Skeletal muscle tissue (tissue), 4 donors: ENCODE data around the gene ABCB11. TPM values are rescaled to one million over a fixed set of nuclear protein-coding genes. Genes with fewer than 3 reads are reported as not detected.

Experiments
- H3K27ac ChIP-seq: one replicate; pipeline ENCODE4 v1.7.0; 2013; ENCODE audit warnings: mild to moderate bottlenecking, low read depth, low read length, inconsistent platforms
- H3K27me3 ChIP-seq, 3 donors: one replicate each; pipeline ENCODE4 v1.7.0; 2013; ENCODE audit warnings: low read length in 3 of 3; ENCODE audit not compliant: control insufficient read depth in 3 of 3, insufficient read depth in 3 of 3
- H3K36me3 ChIP-seq, 3 donors: one replicate each; pipeline ENCODE4 v1.7.0; 2013; ENCODE audit warnings: low read length in 3 of 3; ENCODE audit not compliant: control insufficient read depth in 3 of 3, insufficient read depth in 3 of 3
- H3K4me1 ChIP-seq, 3 donors: one replicate each; pipeline ENCODE4 v1.7.0; 2013; ENCODE audit warnings: low read length in 3 of 3, mild to moderate bottlenecking in 3 of 3; ENCODE audit not compliant: control insufficient read depth in 3 of 3, insufficient read depth in 3 of 3
- H3K4me3 ChIP-seq, 3 donors: one replicate each; pipeline ENCODE4 v1.7.0; 2013; ENCODE audit warnings: low read length in 3 of 3
- H3K9ac ChIP-seq, 3 donors: one replicate each; pipeline ENCODE4 v1.7.0; 2013; ENCODE audit warnings: low read length in 3 of 3, mild to moderate bottlenecking in 3 of 3, moderate library complexity in 2 of 3, low read depth in 1 of 3
- H3K9me3 ChIP-seq, 3 donors: one replicate each; pipeline ENCODE4 v1.7.0; 2013; ENCODE audit warnings: low read length in 3 of 3; ENCODE audit not compliant: control insufficient read depth in 3 of 3
- total RNA-seq: library from RNA; depleted of rRNA; stranded (reverse); fragments of >200 nt; gene quantifications from one replicate; pipeline ENCODE4 v1.2.3, GENCODE V29; 2014
- donor health status: Osteomylitis.

ABCB11 gene
- total RNA-seq, 1 donor from 2014 or later = not detected

DNA sequence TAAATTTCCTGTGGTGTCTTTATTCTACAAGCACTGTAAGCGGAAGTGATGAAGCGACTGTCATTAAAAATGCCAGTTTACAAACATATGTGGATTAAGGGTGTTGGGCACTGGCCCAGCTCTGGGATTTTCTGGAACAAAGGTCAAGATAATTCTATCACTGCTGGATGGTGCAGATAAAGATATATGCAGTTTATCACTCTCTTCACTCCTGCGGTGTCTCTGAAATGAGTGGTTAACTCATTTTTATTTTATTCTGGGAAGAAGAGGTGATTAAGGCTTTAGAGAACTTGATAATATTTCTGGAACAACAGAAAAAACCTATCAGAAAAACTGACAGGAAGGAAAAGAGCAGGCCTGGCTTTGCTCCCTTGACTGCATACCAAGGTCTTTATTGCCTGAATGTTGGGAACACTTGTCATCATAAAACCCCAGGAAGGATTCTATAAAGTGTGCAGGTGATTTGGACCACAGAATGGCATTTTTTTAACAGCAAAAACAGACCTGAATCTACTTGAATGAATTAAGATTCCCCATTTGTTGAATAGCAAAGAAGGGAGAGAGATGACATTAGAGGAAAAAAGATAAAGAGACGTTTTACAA is 32.4 kb downstream of the ABCB11 start:
- Histone ChIP-seq H3K4me1 (no peaks in the 10 kb centered on the region), H3K9me3 (no peaks in the 10 kb centered on the region), H3K4me3 (no peak overlapping the region)

DNA sequence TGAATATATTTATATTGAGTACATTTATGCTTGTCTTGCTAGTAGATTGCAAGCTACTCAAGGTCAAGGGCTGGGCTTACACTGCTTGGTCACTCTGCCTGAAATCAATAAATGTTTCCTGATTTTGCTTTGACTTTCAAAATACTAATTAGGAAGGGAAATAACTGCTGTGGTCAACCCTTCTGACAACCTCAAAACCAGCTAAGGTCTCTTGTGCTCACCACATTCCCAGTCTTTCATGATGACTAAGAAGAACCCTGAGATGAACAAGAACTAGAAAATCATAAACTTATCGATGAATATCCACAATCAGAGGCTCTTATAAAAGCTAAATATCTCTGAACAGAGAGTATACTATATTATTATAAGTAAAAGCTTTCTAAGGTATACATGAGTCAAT is 33.3 kb downstream of the ABCB11 start:
- Histone ChIP-seq H3K4me3 (no peak overlapping the region), H3K4me1 (no peaks in the 10 kb centered on the region)

More for the DNA sequence above, 32.4 kb downstream of the ABCB11 start:
- Histone ChIP-seq H3K27ac (no peak overlapping the region), H3K36me3 (no peaks in the 10 kb centered on the region), H3K27me3 (no peaks in the 10 kb centered on the region), H3K9ac (no peak overlapping the region)

DNA sequence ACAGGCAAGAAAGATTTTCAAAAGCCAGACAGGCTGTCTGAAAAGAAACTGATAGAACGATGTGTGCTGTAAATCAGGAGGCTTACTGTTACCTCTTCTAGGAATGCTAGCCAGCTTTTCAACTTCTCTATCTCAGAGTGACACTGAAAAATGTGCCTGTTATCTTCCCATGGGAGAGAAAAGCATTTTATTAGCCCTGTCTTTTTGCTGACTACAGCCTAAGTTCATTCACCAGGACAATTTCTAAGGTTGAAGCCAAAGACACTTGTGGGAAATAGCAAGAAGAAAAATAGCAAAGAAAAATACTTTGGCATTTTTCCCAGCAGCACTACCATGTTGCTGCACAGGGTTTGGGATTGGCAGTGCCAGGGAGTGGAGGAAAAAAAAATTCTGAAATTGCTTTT is 34.0 kb downstream of the ABCB11 start:
- Histone ChIP-seq H3K9ac (no peak overlapping the region), H3K27me3 (no peaks in the 10 kb centered on the region), H3K4me1 (no peaks in the 10 kb centered on the region), H3K36me3 (no peaks in the 10 kb centered on the region), H3K9me3 (no peaks in the 10 kb centered on the region), H3K4me3 (no peak overlapping the region), H3K27ac (no peak overlapping the region)

More for the DNA sequence above, 33.3 kb downstream of the ABCB11 start:
- H3K9me3 ChIP-seq = no peaks in the 10 kb centered on the region
- H3K9ac ChIP-seq = no peak overlapping the region
- H3K36me3 ChIP-seq = no peaks in the 10 kb centered on the region
- H3K27ac ChIP-seq = no peak overlapping the region
- H3K27me3 ChIP-seq = no peaks in the 10 kb centered on the region

DNA sequence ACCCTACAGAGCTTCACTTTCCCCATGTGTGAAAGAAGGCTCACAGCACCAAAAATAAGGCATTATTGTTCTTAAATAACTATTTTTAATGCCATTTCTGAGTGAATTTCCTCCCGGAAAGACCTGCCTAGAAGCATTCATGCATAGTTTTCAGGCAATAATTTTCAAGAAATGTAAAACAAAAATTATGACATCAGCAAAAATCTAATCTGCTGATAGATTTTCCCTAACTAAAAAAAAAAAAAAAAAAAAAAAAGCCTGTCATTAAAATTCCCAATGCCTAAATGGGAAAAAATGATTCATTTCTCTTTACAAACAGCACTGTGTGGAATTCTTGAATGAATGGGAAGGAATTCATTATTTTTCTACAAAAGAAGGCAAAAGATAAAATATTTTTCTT is 35.4 kb downstream of the ABCB11 start:
- no peak overlapping the region for H3K9ac ChIP-seq
- no peaks in the 10 kb centered on the region for H3K9me3 ChIP-seq
- no peak overlapping the region for H3K4me3 ChIP-seq
- H3K4me1 ChIP-seq = no peaks in the 10 kb centered on the region
- no peaks in the 10 kb centered on the region for H3K27me3 ChIP-seq
- no peak overlapping the region for H3K27ac ChIP-seq
- H3K36me3 ChIP-seq = no peaks in the 10 kb centered on the region

DNA sequence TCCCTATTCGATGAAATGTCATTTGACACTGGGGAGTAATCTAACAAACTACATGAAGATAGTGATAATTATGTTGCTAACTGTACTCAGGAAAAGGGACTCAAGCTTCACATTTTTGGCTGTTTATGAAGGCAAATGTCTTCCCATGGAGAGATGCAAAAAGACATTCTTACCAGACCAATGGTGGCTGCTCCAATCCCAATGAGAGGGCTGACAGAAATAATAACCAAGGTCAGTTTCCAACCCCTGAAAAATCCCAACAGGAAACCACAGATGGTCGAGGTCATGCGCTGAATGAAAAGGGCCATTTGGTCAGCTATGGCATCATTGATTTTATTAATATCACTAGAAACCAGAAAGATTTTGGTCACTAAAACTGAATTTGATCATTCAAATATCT is 37.6 kb downstream of the ABCB11 start:
- Histone ChIP-seq H3K9me3 (no peaks in the 10 kb centered on the region), H3K27me3 (no peaks in the 10 kb centered on the region), H3K4me3 (no peak overlapping the region), H3K36me3 (no peaks in the 10 kb centered on the region), H3K9ac (no peak overlapping the region), H3K4me1 (no peaks in the 10 kb centered on the region), H3K27ac (no peak overlapping the region)

DNA sequence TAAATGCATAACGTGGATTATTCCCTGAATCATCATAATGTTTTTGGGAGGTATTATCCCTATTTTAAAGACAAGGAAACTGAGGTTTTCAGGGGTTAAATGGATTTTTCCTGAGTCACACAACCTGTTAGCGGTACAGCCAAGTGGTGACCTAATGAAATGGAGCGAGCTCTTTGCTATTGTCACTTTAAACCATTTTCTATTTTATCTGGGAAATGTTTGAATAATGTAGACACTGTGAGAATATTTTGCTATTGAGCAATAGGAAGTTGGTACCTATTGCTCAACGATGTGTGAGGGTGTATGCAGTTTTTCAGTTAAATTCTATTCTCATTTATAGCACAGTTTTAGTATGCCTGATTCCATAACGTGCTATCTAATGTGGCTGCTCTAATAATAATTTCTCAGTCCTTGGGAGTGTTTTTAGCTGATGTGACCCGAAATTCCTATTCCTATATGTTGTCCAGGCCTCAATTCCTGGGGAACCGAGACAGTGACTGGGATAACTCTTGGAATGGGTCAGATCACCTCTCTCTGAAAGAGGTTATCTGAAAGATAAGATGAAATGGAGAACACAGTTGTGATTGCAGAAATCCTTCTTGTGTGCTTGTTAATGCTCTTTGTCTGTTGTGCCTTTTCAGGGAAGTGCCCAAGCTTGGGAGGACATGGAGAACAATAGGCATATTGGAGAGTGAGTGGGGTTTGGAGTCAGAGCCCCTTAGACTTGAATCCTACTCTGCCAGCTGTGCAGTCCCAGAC is 38.4 kb downstream of the ABCB11 start:
- H3K9me3 ChIP-seq = no peaks in the 10 kb centered on the region
- no peak overlapping the region for H3K4me3 ChIP-seq
- no peak overlapping the region for H3K9ac ChIP-seq

DNA sequence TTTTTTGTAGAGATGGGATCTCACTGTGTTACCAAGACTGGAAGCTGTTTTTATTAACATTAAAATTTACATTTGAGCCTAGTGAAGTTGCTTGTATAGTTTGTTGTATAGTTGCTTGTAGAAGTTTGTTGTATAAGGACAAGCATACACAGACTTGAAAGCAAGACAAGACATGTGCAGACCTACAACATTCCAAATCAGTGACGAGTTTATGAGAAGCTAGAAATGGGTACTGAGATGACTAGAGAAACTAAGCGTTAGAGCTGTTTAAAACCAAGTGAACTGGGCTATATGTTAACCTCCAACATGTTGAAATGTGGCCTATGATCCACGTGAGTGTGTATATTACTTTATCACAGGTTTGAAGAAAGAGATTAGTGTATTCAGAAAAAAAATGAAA is 39.1 kb downstream of the ABCB11 start:
- Histone ChIP-seq H3K36me3 (no peaks in the 10 kb centered on the region), H3K9ac (no peak overlapping the region), H3K27ac (no peak overlapping the region), H3K9me3 (no peaks in the 10 kb centered on the region), H3K4me1 (no peaks in the 10 kb centered on the region), H3K4me3 (no peak overlapping the region), H3K27me3 (no peaks in the 10 kb centered on the region)

More for the DNA sequence above, 38.4 kb downstream of the ABCB11 start:
- no peaks in the 10 kb centered on the region for H3K27me3 ChIP-seq
- no peak overlapping the region for H3K27ac ChIP-seq
- H3K36me3 ChIP-seq = no peaks in the 10 kb centered on the region
- no peaks in the 10 kb centered on the region for H3K4me1 ChIP-seq

DNA sequence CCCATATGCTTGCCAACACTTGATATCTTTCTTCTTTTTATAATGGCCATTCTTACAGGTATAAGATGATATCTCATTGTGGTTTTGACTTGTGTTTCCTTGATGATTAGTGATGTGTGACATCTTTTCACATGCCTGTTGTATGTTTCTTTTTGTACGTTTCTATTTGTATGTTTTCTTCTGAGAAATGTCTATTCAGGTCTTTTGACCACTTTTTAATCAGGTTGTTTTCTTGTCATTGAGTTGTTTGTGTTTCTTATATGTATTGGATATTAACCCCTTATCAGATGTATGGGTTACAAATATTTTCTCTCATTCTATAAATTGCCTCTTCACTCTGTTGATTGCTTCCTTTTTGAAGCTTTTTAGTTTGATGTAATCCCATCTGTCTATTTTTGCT is 42.4 kb downstream of the ABCB11 start:
- Histone ChIP-seq H3K9me3 (no peaks in the 10 kb centered on the region), H3K27ac (no peak overlapping the region), H3K9ac (no peak overlapping the region), H3K4me3 (no peak overlapping the region), H3K36me3 (no peaks in the 10 kb centered on the region), H3K27me3 (no peaks in the 10 kb centered on the region), H3K4me1 (no peaks in the 10 kb centered on the region)

DNA sequence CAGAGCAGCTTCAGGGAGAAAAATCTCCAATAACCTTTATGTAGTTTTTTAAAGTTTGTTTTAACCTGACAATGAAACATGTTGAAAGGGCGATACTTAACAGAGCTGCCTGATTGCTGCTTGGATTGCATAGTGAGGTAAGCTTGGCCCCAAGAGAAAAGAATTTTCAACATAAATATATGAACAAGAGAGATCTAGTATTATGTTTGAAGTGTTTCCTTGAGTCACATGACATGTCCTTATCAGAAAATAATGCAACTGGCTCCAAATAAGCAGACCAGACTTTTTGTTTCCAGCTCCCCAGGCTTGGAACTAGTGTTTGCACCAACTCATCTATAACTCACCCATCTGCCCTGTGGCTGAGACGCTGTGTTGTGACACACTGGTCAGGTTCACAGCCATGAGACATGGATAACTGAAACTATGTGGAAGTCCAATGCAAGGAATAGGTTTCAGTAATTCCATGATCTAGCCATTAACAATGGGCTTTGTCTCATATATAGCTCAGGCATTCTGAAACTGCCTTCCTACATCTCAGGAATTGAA is 44.7 kb downstream of the ABCB11 start:
- Histone ChIP-seq H3K9me3 (no peaks in the 10 kb centered on the region), H3K27me3 (no peaks in the 10 kb centered on the region), H3K9ac (no peak overlapping the region), H3K4me1 (no peaks in the 10 kb centered on the region), H3K4me3 (no peak overlapping the region), H3K27ac (no peak overlapping the region), H3K36me3 (no peaks in the 10 kb centered on the region)

DNA sequence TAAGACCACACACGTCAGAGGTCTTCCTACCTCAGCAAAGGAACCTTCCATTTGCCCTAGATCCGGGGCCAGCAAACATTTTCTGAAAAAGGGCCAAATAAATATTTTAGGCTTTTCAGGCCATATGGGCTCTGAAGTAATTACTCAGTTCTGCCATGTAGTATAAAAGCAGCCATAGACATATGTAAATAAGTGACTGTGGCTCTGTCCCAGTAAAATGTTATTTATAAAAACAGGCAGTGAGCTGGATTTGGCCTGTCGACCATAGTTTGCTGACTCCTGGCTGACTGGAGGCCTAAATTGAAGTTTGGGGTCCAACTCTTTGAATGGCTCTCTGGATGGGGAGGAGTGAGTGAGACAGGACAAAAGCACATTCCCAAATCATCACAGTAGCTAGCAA is 49.5 kb downstream of the ABCB11 start:
- H3K4me3 ChIP-seq = no peak overlapping the region
- no peak overlapping the region for H3K27ac ChIP-seq
- H3K4me1 ChIP-seq = no peaks in the 10 kb centered on the region
- no peaks in the 10 kb centered on the region for H3K36me3 ChIP-seq
- H3K27me3 ChIP-seq = no peaks in the 10 kb centered on the region
- H3K9me3 ChIP-seq = no peaks in the 10 kb centered on the region
- no peak overlapping the region for H3K9ac ChIP-seq
